ENCODE measurements around the gene ZNF423.

- TF ChIP-seq REST (IDR thresholded peaks at IDR 0.05; ENCODE audit: insufficient read depth in 1 of 2, low read depth in 2 of 2, low read length in 2 of 2) (no peak), TAF1 (IDR thresholded peaks at IDR 0.05; ENCODE audit: borderline replicate concordance, insufficient read depth, low read length) (no peak), SIN3A (IDR thresholded peaks at IDR 0.05; ENCODE audit: borderline replicate concordance, insufficient read depth, low read length) (no peak), POLR2AphosphoS5 (IDR thresholded peaks at IDR 0.05; ENCODE audit: low read depth, low read length) (no peak)
Measured at GRCh38 chr16:49439050-49439449, 416.9 kb downstream of the ZNF423 start.

Measured in PFSK-1 (cell line).